Lower lobe of right lung (tissue), 2 donors: ENCODE results near the gene ETV5. TPM values are rescaled to one million over a fixed set of nuclear protein-coding genes. Genes with fewer than 3 reads are reported as not detected.
"Not testable (repeated sequence)": the region's sequence is repeated elsewhere in the genome, so short reads cannot be mapped to it uniquely, and the experiment has no call there.

Source experiments
- ATAC-seq, 2 donors: fragments of 200-7000 bp; cut with Tn5 transposase; one replicate each; pipeline ENCODE4 v1.9.1; 2020 to 2022; ENCODE audit warnings: mild to moderate bottlenecking in 2 of 2, moderate library complexity in 2 of 2
- DNase-seq: peaks from one replicate; pipeline ENCODE4 v3.0.0-alpha.2; 2020
- H3K27ac ChIP-seq: fragments of 200-600 bp; one replicate; pipeline ENCODE4 v1.8.0; 2022
- H3K27me3 ChIP-seq: fragments of 200-600 bp; one replicate; pipeline ENCODE4 v1.8.0; 2022; ENCODE audit warnings: low read depth
- H3K36me3 ChIP-seq: fragments of 200-600 bp; one replicate; pipeline ENCODE4 v1.8.0; 2022; ENCODE audit warnings: mild to moderate bottlenecking
- H3K4me1 ChIP-seq: fragments of 200-600 bp; one replicate; pipeline ENCODE4 v1.8.0; 2022
- H3K4me3 ChIP-seq: fragments of 200-600 bp; one replicate; pipeline ENCODE4 v1.8.0; 2022; ENCODE audit warnings: mild to moderate bottlenecking
- H3K9me3 ChIP-seq: fragments of 200-600 bp; one replicate; pipeline ENCODE4 v1.8.0; 2022
- intact Hi-C: fragments of 100-400 bp; cut with DNase I; formaldehyde crosslinking; loops from one replicate; pipeline ENCODE4 v1.11.0; 2022
- total RNA-seq: library from RNA; stranded (reverse); fragmentation: NEBNext Ultra II Directional; extraction: Animal tissue kit (Norgen Biotek cat#: 25700); gene quantifications from one replicate; pipeline ENCODE4 v1.2.1, GENCODE V29; 2021
- TF ChIP-seq, protein P1 (sequence below): fragments of 200-600 bp; IDR thresholded peaks from one replicate; pipeline ENCODE4 v1.8.0; 2022; ENCODE audit warnings: antibody characterized with exemption, mild to moderate bottlenecking
- donor health status: DM: no; HTN: yes; CAD: no; lungs with severe emphysema.

Gene ETV5
- total RNA-seq, 1 donor from 2014 or later, result 65.5 TPM

DNA sequence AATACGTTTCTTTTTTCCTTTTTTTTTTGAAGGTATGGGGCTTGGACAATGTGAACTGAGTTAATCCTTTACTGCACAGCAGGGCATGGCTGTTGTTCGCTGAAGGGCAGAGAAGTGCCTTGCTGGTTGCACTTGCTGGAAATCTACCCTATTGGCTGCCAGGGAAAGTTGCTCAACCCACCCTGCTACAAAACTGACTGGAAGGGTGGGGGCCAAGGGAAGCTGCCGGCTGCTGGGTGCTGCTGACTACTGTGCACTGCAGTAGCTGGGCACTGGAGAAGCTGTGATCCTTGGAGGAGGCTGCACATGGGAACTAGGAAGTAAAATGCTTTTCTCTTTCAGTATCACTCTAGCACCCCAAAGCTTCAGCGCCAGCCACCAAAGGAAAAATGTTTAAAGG, 70.5 kb downstream of the ETV5 start:
- Histone ChIP-seq H3K27ac (no peak overlapping the region), H3K36me3 (no peaks in the 10 kb centered on the region), H3K4me1 (no peaks in the 10 kb centered on the region), H3K9me3 (no peaks in the 10 kb centered on the region), H3K27me3 (no peaks in the 10 kb centered on the region), H3K4me3 (no peak overlapping the region)
- DNase-seq (no peak), ATAC-seq (peak in 1 of 2 donors; percentile 32)
- TF ChIP-seq, protein P1, sequence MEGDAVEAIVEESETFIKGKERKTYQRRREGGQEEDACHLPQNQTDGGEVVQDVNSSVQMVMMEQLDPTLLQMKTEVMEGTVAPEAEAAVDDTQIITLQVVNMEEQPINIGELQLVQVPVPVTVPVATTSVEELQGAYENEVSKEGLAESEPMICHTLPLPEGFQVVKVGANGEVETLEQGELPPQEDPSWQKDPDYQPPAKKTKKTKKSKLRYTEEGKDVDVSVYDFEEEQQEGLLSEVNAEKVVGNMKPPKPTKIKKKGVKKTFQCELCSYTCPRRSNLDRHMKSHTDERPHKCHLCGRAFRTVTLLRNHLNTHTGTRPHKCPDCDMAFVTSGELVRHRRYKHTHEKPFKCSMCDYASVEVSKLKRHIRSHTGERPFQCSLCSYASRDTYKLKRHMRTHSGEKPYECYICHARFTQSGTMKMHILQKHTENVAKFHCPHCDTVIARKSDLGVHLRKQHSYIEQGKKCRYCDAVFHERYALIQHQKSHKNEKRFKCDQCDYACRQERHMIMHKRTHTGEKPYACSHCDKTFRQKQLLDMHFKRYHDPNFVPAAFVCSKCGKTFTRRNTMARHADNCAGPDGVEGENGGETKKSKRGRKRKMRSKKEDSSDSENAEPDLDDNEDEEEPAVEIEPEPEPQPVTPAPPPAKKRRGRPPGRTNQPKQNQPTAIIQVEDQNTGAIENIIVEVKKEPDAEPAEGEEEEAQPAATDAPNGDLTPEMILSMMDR, result no peak
- intact Hi-C loops, result no loop called here

DNA sequence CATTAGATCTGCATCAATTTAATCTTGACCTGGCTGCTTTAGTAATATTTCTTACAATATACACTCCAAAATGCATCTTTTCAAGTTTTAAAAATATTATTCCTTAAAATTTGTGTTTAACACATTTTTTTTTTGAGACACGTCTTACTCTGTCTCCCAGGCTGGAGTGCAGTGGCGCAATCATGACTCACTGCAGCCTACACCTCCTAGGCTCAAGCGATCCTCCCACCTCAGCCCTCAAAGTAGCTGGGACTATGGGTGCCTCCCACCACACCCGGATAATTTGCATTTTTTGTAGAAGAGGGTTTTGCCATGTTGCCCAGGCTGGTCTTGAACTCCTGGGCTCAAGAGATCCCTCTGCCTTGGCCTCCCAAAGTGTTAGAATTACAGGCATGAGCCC, 73.6 kb downstream of the ETV5 start:
- no peak for DNase-seq
- H3K36me3 ChIP-seq, result no peaks in the 10 kb centered on the region
- ATAC-seq, result no peak
- H3K27me3 ChIP-seq, result no peaks in the 10 kb centered on the region
- H3K27ac ChIP-seq, result no peak overlapping the region
- H3K4me3 ChIP-seq, result no peak overlapping the region
- H3K4me1 ChIP-seq, result no peaks in the 10 kb centered on the region
- intact Hi-C loops, result no loop called here
- H3K9me3 ChIP-seq, result no peaks in the 10 kb centered on the region
- TF ChIP-seq, protein P1, result no peak

DNA sequence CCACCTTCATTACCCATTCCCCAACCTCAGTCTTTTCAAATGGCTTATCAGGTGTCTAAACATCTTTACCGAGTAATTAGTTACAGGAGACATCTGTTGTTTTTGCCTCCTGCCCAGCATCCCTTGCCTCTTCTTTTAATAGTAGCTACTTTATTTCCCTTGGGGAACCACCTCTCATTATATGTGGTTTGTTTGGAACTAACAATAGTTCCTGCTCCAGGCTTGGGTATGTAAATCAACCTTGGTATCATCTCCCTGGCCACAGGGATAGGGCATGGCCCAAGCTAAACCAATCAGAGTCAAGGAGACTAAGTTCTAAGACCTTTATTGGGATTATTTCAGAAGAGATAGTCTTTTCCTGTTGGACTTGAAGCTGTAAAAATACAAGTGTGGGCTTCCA, 76.6 kb downstream of the ETV5 start:
- H3K27me3 ChIP-seq, result no peaks in the 10 kb centered on the region
- TF ChIP-seq, protein P1, result no peak
- no peak overlapping the region for H3K4me3 ChIP-seq
- ATAC-seq (no peak), DNase-seq (no peak)
- H3K27ac ChIP-seq, result no peak overlapping the region
- no peaks in the 10 kb centered on the region for H3K9me3 ChIP-seq
- H3K36me3 ChIP-seq, result no peaks in the 10 kb centered on the region
- intact Hi-C loops, result no loop called here
- no peaks in the 10 kb centered on the region for H3K4me1 ChIP-seq

DNA sequence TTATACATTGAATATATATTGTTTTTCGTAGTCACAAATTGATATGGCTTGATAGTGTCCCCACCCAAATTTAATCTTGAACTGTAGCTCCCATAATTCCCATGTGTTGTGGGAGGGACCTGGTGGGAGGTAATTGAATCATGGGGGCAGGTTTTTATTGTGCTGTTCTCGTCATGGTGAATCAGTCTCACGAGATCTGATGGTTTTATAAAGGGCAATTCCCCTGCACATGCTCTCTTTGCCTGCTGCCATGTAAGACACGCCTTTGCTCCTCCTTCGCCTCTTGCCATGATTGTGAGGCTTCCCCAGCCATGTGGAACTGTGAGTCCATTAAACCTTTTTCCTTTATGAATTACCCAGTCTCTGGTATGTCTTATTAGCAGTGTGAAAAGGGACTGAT, 82.9 kb downstream of the ETV5 start:
- H3K36me3 ChIP-seq, H3K27ac ChIP-seq, H3K4me1 ChIP-seq, H3K27me3 ChIP-seq, H3K9me3 ChIP-seq, ATAC-seq, intact Hi-C loops, H3K4me3 ChIP-seq, DNase-seq: not testable (repeated sequence)

DNA sequence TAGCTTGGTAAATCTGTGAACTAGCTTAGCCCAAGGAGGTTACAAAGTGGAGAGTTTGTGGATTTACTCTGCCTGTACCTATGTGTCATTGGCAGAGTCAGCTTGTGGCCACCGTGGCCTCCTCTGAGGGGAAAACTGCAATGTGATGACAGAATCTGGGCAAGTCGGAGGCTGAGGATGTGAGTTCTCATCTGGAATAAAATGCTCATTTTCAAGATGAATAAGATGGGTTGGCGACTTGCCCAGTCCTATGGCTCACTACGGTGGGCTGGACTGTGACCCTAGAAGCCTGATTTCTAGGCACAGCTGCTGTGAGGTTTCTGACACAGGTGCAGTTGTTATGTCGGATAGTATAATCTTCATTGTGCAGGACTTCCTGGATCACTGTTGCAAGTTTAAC, 83.7 kb downstream of the ETV5 start:
- H3K36me3 ChIP-seq, result no peaks in the 10 kb centered on the region
- H3K9me3 ChIP-seq, result no peaks in the 10 kb centered on the region
- no peak overlapping the region for H3K4me3 ChIP-seq
- no peak for ATAC-seq
- no peak overlapping the region for H3K27ac ChIP-seq
- TF ChIP-seq, protein P1, result no peak
- no peak for DNase-seq
- H3K4me1 ChIP-seq, result no peaks in the 10 kb centered on the region
- H3K27me3 ChIP-seq, result no peaks in the 10 kb centered on the region
- intact Hi-C loops, result no loop called here

DNA sequence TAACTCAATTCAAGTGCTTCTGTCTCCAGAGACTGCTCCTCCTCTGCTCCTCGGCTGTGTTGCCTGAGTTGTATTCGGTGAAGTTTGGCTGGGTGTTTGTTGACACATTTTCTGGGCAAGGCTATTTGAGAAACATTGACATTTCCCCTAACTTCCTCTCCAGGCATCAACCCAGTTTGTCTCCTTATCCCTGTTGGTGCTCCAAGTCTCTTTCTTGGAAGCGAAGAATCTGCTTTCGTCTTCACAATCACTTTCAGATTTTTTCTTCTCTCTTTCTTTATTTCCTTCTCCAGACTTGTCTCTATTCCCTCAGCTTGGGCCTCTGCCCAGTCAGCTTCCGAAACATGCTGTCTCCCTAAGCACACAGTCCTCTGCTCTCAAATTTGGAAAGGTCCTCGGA, 84.7 kb downstream of the ETV5 start:
- no peak overlapping the region for H3K27ac ChIP-seq
- ATAC-seq (no peak), DNase-seq (no peak)
- H3K36me3 ChIP-seq, result no peaks in the 10 kb centered on the region
- intact Hi-C loops, result no loop called here
- H3K9me3 ChIP-seq, result no peaks in the 10 kb centered on the region
- no peak overlapping the region for H3K4me3 ChIP-seq
- no peaks in the 10 kb centered on the region for H3K27me3 ChIP-seq
- no peaks in the 10 kb centered on the region for H3K4me1 ChIP-seq
- TF ChIP-seq, protein P1, result no peak
